Activated CD8-positive, alpha-beta memory T cell treated with anti-CD3 and anti-CD28 coated beads, Interleukin-2, amount 50 U/mL, for 4 hours (primary cell): ENCODE data around the gene KCNMA1.

Source experiments
- DNase-seq: peaks from one replicate; pipeline ENCODE4 v3.0.0-alpha.2; 2020

The KCNMA1 gene

GRCh38 chr10:77120666-77121376 is 516.8 kb downstream of the KCNMA1 start:
- DNase-seq, result no peak

GRCh38 chr10:77120012-77120411 is 517.6 kb downstream of the KCNMA1 start:
- DNase-seq, result no peak

- DNase-seq, result no peak
These were observed 518.9 kb downstream of the KCNMA1 start for GRCh38 chr10:77118603-77119282.

GRCh38 chr10:77117501-77117900 is 520.1 kb downstream of the KCNMA1 start:
- DNase-seq, result no peak

GRCh38 chr10:77116904-77117303 is 520.7 kb downstream of the KCNMA1 start:
- no peak for DNase-seq

GRCh38 chr10:77114181-77114821 is 523.3 kb downstream of the KCNMA1 start:
- DNase-seq, result no peak

- no peak for DNase-seq
These were observed 525.7 kb downstream of the KCNMA1 start for GRCh38 chr10:77111611-77112550.

- no peak for DNase-seq
These were observed 526.9 kb downstream of the KCNMA1 start for GRCh38 chr10:77110757-77111156.

GRCh38 chr10:77109351-77109994 is 528.1 kb downstream of the KCNMA1 start:
- DNase-seq, result no peak

- no peak for DNase-seq
These were observed 530.9 kb downstream of the KCNMA1 start for GRCh38 chr10:77106676-77107075.

GRCh38 chr10:77105761-77106221 is 531.8 kb downstream of the KCNMA1 start:
- DNase-seq, result no peak

- no peak for DNase-seq
These were observed 533.1 kb downstream of the KCNMA1 start for GRCh38 chr10:77104459-77104980.

- no peak for DNase-seq
These were observed 534.4 kb downstream of the KCNMA1 start for GRCh38 chr10:77103213-77103612.

GRCh38 chr10:77101341-77101740 is 536.3 kb downstream of the KCNMA1 start:
- no peak for DNase-seq

- DNase-seq, result no peak
These were observed 538.5 kb downstream of the KCNMA1 start for GRCh38 chr10:77099136-77099535.

- DNase-seq, result no peak
These were observed 540.0 kb downstream of the KCNMA1 start for GRCh38 chr10:77097625-77098024.

GRCh38 chr10:77093126-77093525 is 544.5 kb downstream of the KCNMA1 start:
- no peak for DNase-seq

- DNase-seq, result no peak
These were observed 545.9 kb downstream of the KCNMA1 start for GRCh38 chr10:77091597-77092165.

GRCh38 chr10:77090381-77091356 is 546.9 kb downstream of the KCNMA1 start:
- no peak for DNase-seq

GRCh38 chr10:77087366-77087765 is 550.2 kb downstream of the KCNMA1 start:
- DNase-seq, result no peak
